HepG2 (cell line): ENCODE results near the gene SOX14. TPM values are rescaled to one million over a fixed set of nuclear protein-coding genes. Genes with fewer than 3 reads are reported as not detected.

Experiments
- ATAC-seq: fragments of 200-7000 bp; cut with Tn5 transposase; 3 replicates; pipeline ENCODE4 v1.9.1; 2020; ENCODE audit warnings: mild to moderate bottlenecking, moderate library complexity
- BruUV-seq: library from RNA; stranded (reverse); fragments of 400-500 nt; replicated peaks from 2 replicates; lab custom pipeline; 2021; lab: Mats Ljungman, UMichigan
- CTCF ChIA-PET: fragments of 300-600 bp; formaldehyde crosslinking; extraction: SDS; loops from one replicate; lab custom pipeline; 2021; ENCODE audit warnings: low total read pairs, inconsistent platforms, low intra/inter-chr PET ratio; lab: Yijun Ruan, JAX
- POLR2A ChIA-PET: fragments of 350-600 bp; sonication (Branson Sonifier 250); formaldehyde crosslinking; loops from one replicate; lab custom pipeline; 2020; ENCODE audit warnings: antibody characterized with exemption, inconsistent platforms; lab: Yijun Ruan, JAX
- DNase-seq: peaks from one replicate; pipeline ENCODE4 v3.0.0-alpha.2; 2015; ENCODE audit warnings: low spot score
- FAIRE-seq: peaks from 3 replicates; lab custom pipeline; 2011; peaks lifted over from hg19 to GRCh38; lab: Jason Lieb, UNC
- H2AFZ ChIP-seq: one replicate; pipeline ENCODE4 v1.6.1; 2011; ENCODE audit warnings: low read length, inconsistent platforms
- H3K27ac ChIP-seq: fragments of 300-600 bp; 3 replicates; pipeline ENCODE4 v1.8.0; 2011; ENCODE audit warnings: mixed run types, mild to moderate bottlenecking, mixed read lengths, low read length, inconsistent platforms; ENCODE audit not compliant: insufficient read depth; ENCODE audit errors: extremely low read length
- H3K27me3 ChIP-seq, 2 experiments: fragments of 200-600 bp in 1 of 2; 2 replicates in 1 of 2; 3 replicates in 1 of 2; pipeline versions ENCODE4 v1.6.0 to v1.8.0; 2011; ENCODE audit warnings: low read length in 2 of 2, mild to moderate bottlenecking in 2 of 2, moderate library complexity in 2 of 2, inconsistent platforms in 1 of 2; ENCODE audit not compliant: insufficient read depth in 2 of 2, control insufficient read depth in 1 of 2
- H3K36me3 ChIP-seq, 2 experiments: fragments of 200-600 bp in 1 of 2; replicated peaks in 1 of 2; 2 replicates in 1 of 2; 3 replicates in 1 of 2; pipeline versions ENCODE4 v1.5.1 to v1.8.0; 2011; ENCODE audit warnings: low read length in 2 of 2, inconsistent platforms in 1 of 2; ENCODE audit not compliant: insufficient read depth in 2 of 2, control insufficient read depth in 1 of 2
- H3K4me1 ChIP-seq: 2 replicates; pipeline ENCODE4 v1.5.1; 2012; ENCODE audit warnings: low read length, inconsistent platforms; ENCODE audit not compliant: insufficient read depth
- H3K4me2 ChIP-seq: 2 replicates; pipeline ENCODE4 v1.6.0; 2011; ENCODE audit warnings: low read depth, low read length, inconsistent platforms
- H3K4me3 ChIP-seq, 3 experiments: fragments of 200-600 bp in 1 of 3; sonication (generic), shearing (Covaris generic) in 1 of 3; replicated peaks in 1 of 3; 2 replicates each; pipeline ENCODE4 v1.5.1; 2011 to 2016; ENCODE audit warnings: low read length in 3 of 3, inconsistent platforms in 2 of 3, low read depth in 2 of 3, mild to moderate bottlenecking in 2 of 3, control low read depth in 1 of 3, mixed read lengths in 1 of 3; ENCODE audit not compliant: insufficient read depth in 1 of 3
- H3K79me2 ChIP-seq: one replicate; pipeline ENCODE4 v1.6.1; 2011; ENCODE audit warnings: low read length, inconsistent platforms; ENCODE audit not compliant: insufficient read depth
- H3K9ac ChIP-seq: 2 replicates; pipeline ENCODE4 v1.6.0; 2011; ENCODE audit warnings: mild to moderate bottlenecking, low read depth, low read length, inconsistent platforms; ENCODE audit not compliant: insufficient read depth
- H3K9me3 ChIP-seq: 2 replicates; pipeline ENCODE4 v1.5.1; 2012; ENCODE audit warnings: mild to moderate bottlenecking, low read length
- H4K20me1 ChIP-seq: 2 replicates; pipeline ENCODE4 v1.6.0; 2011; ENCODE audit warnings: inconsistent platforms, mild to moderate bottlenecking, low read length, moderate library complexity; ENCODE audit not compliant: insufficient read depth
- WGBS: methylation state at CpG from one replicate; pipeline ENCODE4 v1.1.6; 2017; ENCODE audit warnings: low lambda C conversion rate; 5-methylcytosine and 5-hydroxymethylcytosine counted together
- in situ Hi-C: cut with HindIII; loops from 2 replicates; pipeline ENCODE4 v1.10.0; 2017; ENCODE audit warnings: low pct_unique_long_range_greater_than_20kb; ENCODE audit not compliant: extremely low pct_ligation_motif_present
- intact Hi-C: fragments of 100-400 bp; cut with micrococcal nuclease; formaldehyde crosslinking; loops from one replicate; pipeline ENCODE4 v1.10.0; 2022; ENCODE audit not compliant: unreplicated experiment
- polyA plus RNA-seq, 8 experiments: library from polyadenylated mRNA; depleted of rRNA in 3 of 8; stranded (reverse) in 7 of 8; unstranded in 1 of 8; fragments of >200 nt; fragmentation: Illumina TruSeq in 4 of 8; extraction: Trizol in 4 of 8; gene quantifications; 2 replicates each; pipeline versions ENCODE4 v1.2.1 to v1.2.3, GENCODE V29; 2011 to 2016; ENCODE audit warnings: low read depth in 4 of 8, missing spikeins in 1 of 8, mixed read lengths in 1 of 8; ENCODE audit not compliant: insufficient read depth in 1 of 8
- total RNA-seq, 5 experiments: library from RNA; depleted of rRNA; stranded (reverse); fragments of >200 nt; fragmentation: Illumina TruSeq; extraction: Trizol; gene quantifications; 2 replicates each; pipeline ENCODE4 v1.2.3, GENCODE V29; 2016; ENCODE audit warnings: low read depth in 1 of 5
- TF ChIP-seq, protein P1 (sequence below): sonication (generic); formaldehyde crosslinking; IDR thresholded peaks from 2 replicates; pipeline ENCODE4 v1.8.1; 2022; ENCODE audit warnings: low read depth, mild to moderate bottlenecking, missing genetic modification reagents
- TF ChIP-seq, protein P2 (sequence below): sonication (generic); formaldehyde crosslinking; IDR thresholded peaks from 2 replicates; pipeline ENCODE4 v1.4.0; 2020; ENCODE audit warnings: missing genetic modification reagents, borderline replicate concordance
- TF ChIP-seq, protein P3 (sequence below): sonication (generic); formaldehyde crosslinking; IDR thresholded peaks from 2 replicates; pipeline ENCODE4 v1.5.1; 2020; ENCODE audit warnings: mild to moderate bottlenecking, missing genetic modification reagents, moderate library complexity

The SOX14 gene
- total and polyA plus RNA-seq, 2 of the 13 experiments (the other 11 are each of a cell fraction or from before 2014, with no cell fraction given): not detected

DNA sequence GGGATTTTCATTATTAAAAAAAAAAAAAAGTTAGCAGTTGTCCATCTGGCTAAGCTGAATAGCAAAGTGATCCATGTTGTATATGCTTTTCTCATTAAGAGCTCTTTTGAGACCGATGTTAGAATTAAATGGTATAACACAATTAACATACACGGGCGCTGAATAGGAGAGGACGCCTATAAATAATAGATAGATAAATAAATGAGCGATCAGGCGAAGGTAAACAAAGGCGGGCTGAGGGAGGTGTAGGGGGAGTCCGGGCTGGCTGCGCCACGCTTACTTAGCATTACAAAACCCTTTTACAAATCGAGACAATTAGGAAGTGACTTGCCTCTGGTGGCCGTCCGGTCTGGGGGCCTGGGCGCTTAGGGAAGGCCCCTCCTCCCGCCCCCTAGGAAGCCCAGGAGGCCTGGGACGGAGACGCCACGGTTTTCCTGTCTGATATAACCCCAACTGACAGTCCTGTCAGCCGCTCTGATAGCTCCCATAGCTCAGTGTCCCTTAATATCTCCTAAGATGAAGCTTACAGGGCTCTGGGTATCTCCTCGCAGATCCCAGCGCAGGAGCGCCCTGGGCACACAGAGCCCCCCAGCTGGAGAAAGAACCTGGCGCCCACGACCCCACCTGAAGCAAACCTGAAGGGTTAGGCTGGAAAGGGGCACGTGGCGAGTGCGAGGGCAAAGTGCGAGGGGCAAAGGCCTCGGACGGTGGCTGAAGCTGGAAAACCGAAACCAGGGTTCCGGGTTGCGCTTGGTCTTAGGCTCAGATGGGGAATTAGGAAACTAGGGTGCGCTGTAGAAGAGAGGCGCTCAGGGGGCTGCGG lies 3.6 kb downstream of the SOX14 start (continued):
- TF ChIP-seq, protein P1, sequence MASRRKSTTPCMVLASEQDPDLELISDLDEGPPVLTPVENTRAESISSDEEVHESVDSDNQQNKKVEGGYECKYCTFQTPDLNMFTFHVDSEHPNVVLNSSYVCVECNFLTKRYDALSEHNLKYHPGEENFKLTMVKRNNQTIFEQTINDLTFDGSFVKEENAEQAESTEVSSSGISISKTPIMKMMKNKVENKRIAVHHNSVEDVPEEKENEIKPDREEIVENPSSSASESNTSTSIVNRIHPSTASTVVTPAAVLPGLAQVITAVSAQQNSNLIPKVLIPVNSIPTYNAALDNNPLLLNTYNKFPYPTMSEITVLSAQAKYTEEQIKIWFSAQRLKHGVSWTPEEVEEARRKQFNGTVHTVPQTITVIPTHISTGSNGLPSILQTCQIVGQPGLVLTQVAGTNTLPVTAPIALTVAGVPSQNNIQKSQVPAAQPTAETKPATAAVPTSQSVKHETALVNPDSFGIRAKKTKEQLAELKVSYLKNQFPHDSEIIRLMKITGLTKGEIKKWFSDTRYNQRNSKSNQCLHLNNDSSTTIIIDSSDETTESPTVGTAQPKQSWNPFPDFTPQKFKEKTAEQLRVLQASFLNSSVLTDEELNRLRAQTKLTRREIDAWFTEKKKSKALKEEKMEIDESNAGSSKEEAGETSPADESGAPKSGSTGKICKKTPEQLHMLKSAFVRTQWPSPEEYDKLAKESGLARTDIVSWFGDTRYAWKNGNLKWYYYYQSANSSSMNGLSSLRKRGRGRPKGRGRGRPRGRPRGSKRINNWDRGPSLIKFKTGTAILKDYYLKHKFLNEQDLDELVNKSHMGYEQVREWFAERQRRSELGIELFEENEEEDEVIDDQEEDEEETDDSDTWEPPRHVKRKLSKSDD: no peak

DNA sequence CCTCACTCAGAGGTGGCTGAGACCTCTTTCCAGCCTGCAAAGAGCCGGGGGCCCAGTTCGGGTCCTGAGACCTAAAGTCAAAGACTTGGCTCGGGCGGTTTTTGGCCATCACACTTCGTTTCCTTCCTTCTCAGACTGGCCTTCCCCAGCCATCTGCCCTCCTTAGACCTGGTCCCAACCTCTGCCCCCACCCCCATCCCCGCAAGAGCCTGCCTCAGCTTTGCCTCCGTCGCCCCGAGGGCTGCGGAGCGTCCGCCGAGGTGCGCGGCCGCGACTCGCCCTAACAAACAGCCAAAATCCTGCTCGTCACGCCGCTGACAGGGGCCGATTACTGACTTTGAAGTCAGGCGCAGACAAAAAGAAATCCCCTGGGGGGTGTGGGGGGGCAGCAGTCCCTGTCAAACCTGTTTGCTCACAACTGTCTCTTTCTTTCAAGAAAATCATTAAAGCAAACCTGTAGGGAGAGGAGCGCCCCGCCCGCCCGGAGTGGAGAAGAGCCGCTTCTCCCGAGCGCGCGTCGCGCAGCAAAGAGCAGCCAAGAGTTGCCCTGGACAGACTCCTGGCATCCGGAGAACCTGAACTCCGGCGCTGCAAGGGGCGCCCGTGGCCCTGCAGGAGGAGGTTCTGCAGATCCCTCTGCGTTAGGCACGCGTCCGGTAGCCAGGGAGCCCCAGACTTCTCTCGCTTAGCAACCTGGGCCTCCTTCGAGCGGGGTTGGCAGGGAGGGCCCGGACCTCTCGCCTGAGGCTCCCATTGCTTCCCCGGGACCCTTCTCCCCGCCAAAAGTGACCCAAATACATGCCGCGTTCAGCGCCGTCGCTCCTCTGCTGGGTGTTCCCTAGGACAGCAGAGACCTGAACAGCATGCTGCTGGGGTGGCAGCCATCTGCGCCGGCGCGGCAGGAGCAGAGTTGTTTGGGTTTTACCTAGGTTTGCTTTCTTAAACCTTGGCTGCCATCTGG lies 4.5 kb downstream of the SOX14 start:
- WGBS: 51% methylated on average over 30 of the region's 59 CpGs
- ATAC-seq (0 out of 3 replicates have a peak, but pooled peaks have one; percentile 14), DNase-seq (no peak), FAIRE-seq (no peak)
- intact Hi-C loops (no loop called here), in situ Hi-C loops (no loop called here)
- no peak overlapping the region for H3K9ac ChIP-seq
- no peak overlapping the region for H3K27ac ChIP-seq
- peak overlapping the region; percentile 30; the same call in 1 of the 2 replicates for H3K4me2 ChIP-seq
- ChIA-PET CTCF (no interaction called here), POLR2A (no interaction called here)
- no TSS peak for BruUV-seq
- no peaks in the 10 kb centered on the region for H3K79me2 ChIP-seq
- H3K4me1 ChIP-seq: peaks cover 6% of the 10 kb centered on the region; the same call in 1 of the 2 replicates
- no peak overlapping the region for H2AFZ ChIP-seq
- peak overlapping the region in 2 of 3 experiments; percentile 4 to 38; a peak in 1 of 6 replicates for H3K4me3 ChIP-seq
- no peaks in the 10 kb centered on the region for H3K9me3 ChIP-seq
- no peaks in the 10 kb centered on the region for H3K36me3 ChIP-seq
- H4K20me1 ChIP-seq: no peaks in the 10 kb centered on the region
- H3K27me3 ChIP-seq: peaks cover 12 to 83% of the 10 kb centered on the region in 2 experiments
- TF ChIP-seq, protein P2, sequence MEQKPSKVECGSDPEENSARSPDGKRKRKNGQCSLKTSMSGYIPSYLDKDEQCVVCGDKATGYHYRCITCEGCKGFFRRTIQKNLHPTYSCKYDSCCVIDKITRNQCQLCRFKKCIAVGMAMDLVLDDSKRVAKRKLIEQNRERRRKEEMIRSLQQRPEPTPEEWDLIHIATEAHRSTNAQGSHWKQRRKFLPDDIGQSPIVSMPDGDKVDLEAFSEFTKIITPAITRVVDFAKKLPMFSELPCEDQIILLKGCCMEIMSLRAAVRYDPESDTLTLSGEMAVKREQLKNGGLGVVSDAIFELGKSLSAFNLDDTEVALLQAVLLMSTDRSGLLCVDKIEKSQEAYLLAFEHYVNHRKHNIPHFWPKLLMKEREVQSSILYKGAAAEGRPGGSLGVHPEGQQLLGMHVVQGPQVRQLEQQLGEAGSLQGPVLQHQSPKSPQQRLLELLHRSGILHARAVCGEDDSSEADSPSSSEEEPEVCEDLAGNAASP (CRISPR knock-in tag): no peak
- TF ChIP-seq, protein P3, sequence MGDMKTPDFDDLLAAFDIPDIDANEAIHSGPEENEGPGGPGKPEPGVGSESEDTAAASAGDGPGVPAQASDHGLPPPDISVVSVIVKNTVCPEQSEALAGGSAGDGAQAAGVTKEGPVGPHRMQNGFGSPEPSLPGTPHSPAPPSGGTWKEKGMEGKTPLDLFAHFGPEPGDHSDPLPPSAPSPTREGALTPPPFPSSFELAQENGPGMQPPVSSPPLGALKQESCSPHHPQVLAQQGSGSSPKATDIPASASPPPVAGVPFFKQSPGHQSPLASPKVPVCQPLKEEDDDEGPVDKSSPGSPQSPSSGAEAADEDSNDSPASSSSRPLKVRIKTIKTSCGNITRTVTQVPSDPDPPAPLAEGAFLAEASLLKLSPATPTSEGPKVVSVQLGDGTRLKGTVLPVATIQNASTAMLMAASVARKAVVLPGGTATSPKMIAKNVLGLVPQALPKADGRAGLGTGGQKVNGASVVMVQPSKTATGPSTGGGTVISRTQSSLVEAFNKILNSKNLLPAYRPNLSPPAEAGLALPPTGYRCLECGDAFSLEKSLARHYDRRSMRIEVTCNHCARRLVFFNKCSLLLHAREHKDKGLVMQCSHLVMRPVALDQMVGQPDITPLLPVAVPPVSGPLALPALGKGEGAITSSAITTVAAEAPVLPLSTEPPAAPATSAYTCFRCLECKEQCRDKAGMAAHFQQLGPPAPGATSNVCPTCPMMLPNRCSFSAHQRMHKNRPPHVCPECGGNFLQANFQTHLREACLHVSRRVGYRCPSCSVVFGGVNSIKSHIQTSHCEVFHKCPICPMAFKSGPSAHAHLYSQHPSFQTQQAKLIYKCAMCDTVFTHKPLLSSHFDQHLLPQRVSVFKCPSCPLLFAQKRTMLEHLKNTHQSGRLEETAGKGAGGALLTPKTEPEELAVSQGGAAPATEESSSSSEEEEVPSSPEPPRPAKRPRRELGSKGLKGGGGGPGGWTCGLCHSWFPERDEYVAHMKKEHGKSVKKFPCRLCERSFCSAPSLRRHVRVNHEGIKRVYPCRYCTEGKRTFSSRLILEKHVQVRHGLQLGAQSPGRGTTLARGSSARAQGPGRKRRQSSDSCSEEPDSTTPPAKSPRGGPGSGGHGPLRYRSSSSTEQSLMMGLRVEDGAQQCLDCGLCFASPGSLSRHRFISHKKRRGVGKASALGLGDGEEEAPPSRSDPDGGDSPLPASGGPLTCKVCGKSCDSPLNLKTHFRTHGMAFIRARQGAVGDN (CRISPR knock-in tag): 0 out of 2 replicates have a peak, but pooled peaks have one; percentile 7
